Vagina (tissue), 2 donors: ENCODE measurements around the gene NUDT14. TPM values are rescaled to one million over a fixed set of nuclear protein-coding genes. Genes with fewer than 3 reads are reported as not detected.

Experiments
- DNase-seq, 2 donors: peaks; one replicate each; pipeline ENCODE4 v3.0.0-alpha.2; 2017; ENCODE audit errors: extremely low spot score in 2 of 2
- H3K27ac ChIP-seq: fragments of 200-600 bp; sonication (generic); one replicate; pipeline ENCODE4 v1.5.1; 2019
- H3K27me3 ChIP-seq: fragments of 200-600 bp; sonication (generic); one replicate; pipeline ENCODE4 v1.5.1; 2019
- H3K36me3 ChIP-seq, 2 donors: fragments of 200-600 bp; sonication (generic); one replicate each; pipeline ENCODE4 v1.5.1; 2017 to 2019
- H3K4me1 ChIP-seq: fragments of 200-600 bp; sonication (generic); one replicate; pipeline ENCODE4 v1.5.1; 2019
- H3K4me3 ChIP-seq, 2 donors: fragments of 200-600 bp; sonication (generic); 1 replicate in 1 of 2; 2 replicates in 1 of 2; pipeline ENCODE4 v1.5.1; 2016 to 2019
- H3K9me3 ChIP-seq: fragments of 200-600 bp; sonication (generic); one replicate; pipeline ENCODE4 v1.5.1; 2019
- POLR2A ChIP-seq, 2 donors: fragments of 450-650 bp; IDR thresholded peaks; one replicate each; pipeline ENCODE4 v1.6.1; 2017; ENCODE audit warnings: antibody characterized with exemption in 2 of 2, mild to moderate bottlenecking in 2 of 2, moderate library complexity in 2 of 2
- POLR2AphosphoS5 ChIP-seq, 2 donors: sonication (generic); formaldehyde crosslinking; IDR thresholded peaks; one replicate each; pipeline ENCODE4 v1.9.0; 2017; ENCODE audit warnings: antibody characterized with exemption in 2 of 2, mild to moderate bottlenecking in 2 of 2, low read depth in 1 of 2; ENCODE audit not compliant: insufficient read depth in 1 of 2
- intact Hi-C: fragments of 100-400 bp; cut with DNase I; formaldehyde crosslinking; loops from one replicate; pipeline ENCODE4 v1.15.1; 2023
- total RNA-seq: library from RNA; depleted of rRNA; stranded (reverse); fragments of >200 nt; gene quantifications from one replicate; pipeline ENCODE4 v1.2.3, GENCODE V29; 2016
- TF ChIP-seq, protein P1 (sequence below), 3 experiments: fragments of 450-650 bp in 2 of 3; fragments of 200-600 bp in 1 of 3; sonication (generic) in 1 of 3; IDR thresholded peaks; one replicate each; pipeline ENCODE4 v1.5.1; 2017 to 2019; ENCODE audit warnings: antibody characterized with exemption in 3 of 3, mild to moderate bottlenecking in 2 of 3, moderate library complexity in 2 of 3

Gene NUDT14
- total RNA-seq, 1 donor from 2014 or later = 11.0 TPM

DNA sequence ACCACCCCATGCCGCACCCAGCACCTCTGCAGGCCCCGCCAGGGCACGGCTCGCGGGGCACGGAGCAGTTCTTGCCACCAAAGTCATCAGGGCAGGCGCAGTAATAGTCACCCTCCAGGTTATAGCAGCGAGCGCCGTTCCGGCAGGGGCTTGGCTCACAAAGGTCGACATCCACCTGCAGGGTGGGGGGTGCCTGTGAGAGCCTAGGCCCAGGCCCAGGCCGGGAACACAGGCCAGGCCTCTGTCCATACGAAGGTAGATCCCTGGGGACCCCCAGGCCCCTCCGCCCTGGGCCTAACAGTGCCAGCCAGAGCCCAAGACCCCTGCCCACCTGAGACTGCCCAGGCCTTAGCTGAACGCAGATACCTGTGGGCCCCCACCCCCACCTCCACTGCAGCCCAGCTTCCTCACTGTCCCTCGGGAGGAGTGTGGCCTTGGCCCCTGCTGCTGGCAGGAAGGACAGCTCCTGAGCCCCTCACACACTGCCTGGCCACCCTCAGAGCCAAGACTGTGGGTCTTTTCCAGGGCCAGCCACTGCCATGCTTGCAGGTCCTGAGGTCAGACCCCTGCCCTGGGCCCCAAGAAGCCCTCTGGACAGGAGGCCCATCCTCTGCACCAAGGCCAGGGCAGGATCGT is 31.8 kb downstream of the NUDT14 start:
- no peak overlapping the region for H3K4me3 ChIP-seq
- TF ChIP-seq, protein P1, sequence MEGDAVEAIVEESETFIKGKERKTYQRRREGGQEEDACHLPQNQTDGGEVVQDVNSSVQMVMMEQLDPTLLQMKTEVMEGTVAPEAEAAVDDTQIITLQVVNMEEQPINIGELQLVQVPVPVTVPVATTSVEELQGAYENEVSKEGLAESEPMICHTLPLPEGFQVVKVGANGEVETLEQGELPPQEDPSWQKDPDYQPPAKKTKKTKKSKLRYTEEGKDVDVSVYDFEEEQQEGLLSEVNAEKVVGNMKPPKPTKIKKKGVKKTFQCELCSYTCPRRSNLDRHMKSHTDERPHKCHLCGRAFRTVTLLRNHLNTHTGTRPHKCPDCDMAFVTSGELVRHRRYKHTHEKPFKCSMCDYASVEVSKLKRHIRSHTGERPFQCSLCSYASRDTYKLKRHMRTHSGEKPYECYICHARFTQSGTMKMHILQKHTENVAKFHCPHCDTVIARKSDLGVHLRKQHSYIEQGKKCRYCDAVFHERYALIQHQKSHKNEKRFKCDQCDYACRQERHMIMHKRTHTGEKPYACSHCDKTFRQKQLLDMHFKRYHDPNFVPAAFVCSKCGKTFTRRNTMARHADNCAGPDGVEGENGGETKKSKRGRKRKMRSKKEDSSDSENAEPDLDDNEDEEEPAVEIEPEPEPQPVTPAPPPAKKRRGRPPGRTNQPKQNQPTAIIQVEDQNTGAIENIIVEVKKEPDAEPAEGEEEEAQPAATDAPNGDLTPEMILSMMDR (IDR thresholded peaks at IDR 0.05) = no peak
- TF ChIP-seq POLR2A (IDR thresholded peaks at IDR 0.05) = no peak
- TF ChIP-seq POLR2AphosphoS5 (IDR thresholded peaks at IDR 0.05; ENCODE audit: insufficient read depth in 1 of 2, low read depth in 1 of 2) = no peak
- no peaks in the 10 kb centered on the region for H3K36me3 ChIP-seq
- DNase-seq = no peak
- H3K4me1 ChIP-seq = no peaks in the 10 kb centered on the region
- H3K9me3 ChIP-seq = no peaks in the 10 kb centered on the region
- no peak overlapping the region for H3K27ac ChIP-seq
- intact Hi-C loops = no loop called here
- no peaks in the 10 kb centered on the region for H3K27me3 ChIP-seq

DNA sequence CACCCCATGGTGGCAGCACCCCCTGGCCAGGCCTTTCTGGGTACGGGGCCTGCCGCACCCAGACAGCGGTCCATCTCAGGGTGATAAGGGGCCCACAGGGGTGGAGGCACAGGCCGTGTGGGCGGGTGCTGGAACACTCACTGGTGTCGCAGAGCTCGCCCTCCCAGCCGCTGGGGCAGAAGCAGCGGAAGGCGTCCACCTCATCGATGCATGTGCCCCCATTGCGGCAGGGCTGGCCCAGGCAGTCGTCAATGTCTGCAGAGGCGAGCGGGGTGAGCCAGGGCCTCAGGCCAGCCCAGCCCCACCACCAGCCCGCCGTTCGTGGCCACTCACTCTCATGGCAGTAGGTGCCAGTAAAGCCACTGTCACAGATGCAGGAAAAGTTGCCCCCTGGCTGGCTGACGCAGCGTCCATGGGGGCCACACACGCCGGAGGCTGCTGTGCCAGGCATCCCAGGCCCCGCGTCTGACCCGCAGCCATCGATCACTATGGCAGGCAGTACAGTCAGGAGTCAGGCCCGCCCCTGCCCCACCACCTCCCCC is 32.4 kb downstream of the NUDT14 start:
- DNase-seq = no peak
- intact Hi-C loops = no loop called here
- Histone ChIP-seq H3K27me3 (no peaks in the 10 kb centered on the region), H3K4me1 (no peaks in the 10 kb centered on the region), H3K36me3 (no peaks in the 10 kb centered on the region), H3K27ac (no peak overlapping the region), H3K4me3 (no peak overlapping the region), H3K9me3 (no peaks in the 10 kb centered on the region)
- TF ChIP-seq POLR2AphosphoS5 (IDR thresholded peaks at IDR 0.05; ENCODE audit: insufficient read depth in 1 of 2, low read depth in 1 of 2) = no peak
- TF ChIP-seq, protein P1 (IDR thresholded peaks at IDR 0.05) = no peak
- no peak for TF ChIP-seq POLR2A (IDR thresholded peaks at IDR 0.05)

DNA sequence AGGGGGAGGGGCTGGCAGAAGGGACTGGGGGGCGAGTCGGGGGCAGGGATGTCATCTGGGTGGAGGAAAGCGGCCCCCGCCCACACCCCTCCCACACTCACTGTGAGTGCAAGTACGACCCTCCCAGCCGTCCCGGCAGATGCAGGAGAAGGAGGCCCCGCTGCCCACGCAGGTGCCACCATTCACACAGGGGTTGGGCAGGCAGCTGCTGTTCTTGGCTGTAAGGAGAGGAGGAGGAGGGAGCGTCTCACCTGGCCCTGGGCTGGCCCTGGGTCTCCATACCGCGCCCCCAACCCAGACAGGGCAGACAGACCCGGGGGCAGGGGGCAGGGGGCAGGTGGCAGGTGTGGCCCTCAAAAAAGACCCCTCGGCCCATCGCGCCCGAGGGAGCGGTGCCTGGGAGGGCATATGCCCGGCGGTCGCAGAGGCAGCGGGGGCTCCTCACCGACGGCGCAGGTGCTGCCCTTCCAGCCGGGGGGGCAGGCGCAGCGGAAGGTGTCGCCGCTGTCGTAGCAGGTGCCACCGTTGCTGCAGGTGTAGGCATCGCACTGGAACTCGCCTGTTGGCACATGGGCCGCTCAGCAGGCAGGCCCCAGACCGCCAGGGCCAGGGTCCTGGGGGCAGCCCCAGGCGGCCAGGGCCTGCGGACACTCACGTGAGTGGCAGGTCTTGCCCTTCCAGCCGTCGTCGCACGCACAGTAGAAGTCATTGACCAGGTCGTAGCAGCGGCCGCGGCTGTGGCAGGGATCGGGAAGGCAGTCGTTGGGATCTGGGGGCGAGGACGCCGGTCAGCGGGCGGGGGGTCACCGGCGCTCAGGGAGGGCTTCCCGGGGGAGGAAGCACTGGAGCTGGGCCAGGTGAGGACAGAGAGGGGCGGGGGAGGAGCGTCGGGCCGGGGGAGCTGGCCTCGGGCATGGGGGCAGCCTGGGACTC is 33.2 kb downstream of the NUDT14 start:
- intact Hi-C loops = no loop called here
- no peaks in the 10 kb centered on the region for H3K4me1 ChIP-seq
- H3K9me3 ChIP-seq = no peaks in the 10 kb centered on the region
- H3K4me3 ChIP-seq = no peak overlapping the region
- TF ChIP-seq, protein P1 (IDR thresholded peaks at IDR 0.05) = no peak
- TF ChIP-seq POLR2AphosphoS5 (IDR thresholded peaks at IDR 0.05; ENCODE audit: insufficient read depth in 1 of 2, low read depth in 1 of 2) (no peak), POLR2A (IDR thresholded peaks at IDR 0.05) (no peak)
- H3K27me3 ChIP-seq = no peaks in the 10 kb centered on the region
- no peaks in the 10 kb centered on the region for H3K36me3 ChIP-seq
- DNase-seq = no peak
- H3K27ac ChIP-seq = no peak overlapping the region

DNA sequence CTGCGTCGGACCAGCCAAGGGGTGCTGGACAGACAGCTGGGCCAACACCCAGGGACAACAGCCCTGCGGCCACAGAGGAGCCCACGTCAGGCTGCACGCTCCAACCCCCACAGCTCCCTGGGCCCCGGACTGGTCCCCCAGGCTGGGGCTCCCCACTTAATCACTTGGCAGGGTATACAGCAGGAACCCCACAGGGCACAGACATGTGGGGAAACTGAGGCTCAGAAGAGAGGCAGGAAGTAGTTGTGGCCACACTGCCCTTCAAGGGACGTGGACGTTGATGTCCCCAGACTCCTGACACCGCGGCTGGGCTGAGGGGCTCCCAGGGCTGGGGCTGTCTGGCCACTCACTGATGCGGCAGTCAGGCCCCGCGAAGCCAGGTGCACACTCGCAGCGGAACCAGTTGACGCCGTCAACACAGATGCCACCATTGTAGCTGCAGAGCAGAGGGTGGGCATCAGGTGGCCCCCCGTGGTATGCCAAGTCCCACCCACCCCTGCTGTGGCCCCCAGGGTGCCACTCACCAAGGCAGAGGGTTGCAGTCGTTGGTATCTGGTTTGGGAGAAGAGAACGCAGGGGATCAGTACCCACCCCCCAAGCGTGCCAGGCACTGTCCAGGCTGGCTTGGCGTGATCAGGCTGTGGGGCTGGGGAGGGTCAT is 34.0 kb downstream of the NUDT14 start:
- H3K4me1 ChIP-seq = no peaks in the 10 kb centered on the region
- no peaks in the 10 kb centered on the region for H3K9me3 ChIP-seq
- TF ChIP-seq, protein P1 (IDR thresholded peaks at IDR 0.05) = no peak
- TF ChIP-seq POLR2AphosphoS5 (IDR thresholded peaks at IDR 0.05; ENCODE audit: insufficient read depth in 1 of 2, low read depth in 1 of 2) = no peak
- TF ChIP-seq POLR2A (IDR thresholded peaks at IDR 0.05) = no peak
- no peak overlapping the region for H3K27ac ChIP-seq
- intact Hi-C loops = no loop called here
- no peak for DNase-seq
- H3K4me3 ChIP-seq = no peak overlapping the region
- H3K36me3 ChIP-seq = no peaks in the 10 kb centered on the region
- H3K27me3 ChIP-seq = no peaks in the 10 kb centered on the region
